Calu3 (cell line): ENCODE data around the gene MRPL1. TPM values are rescaled to one million over a fixed set of nuclear protein-coding genes. Genes with fewer than 3 reads are reported as not detected.

Experiments used
- BruUV-seq: library from RNA; stranded (reverse); fragments of 400-500 nt; replicated peaks from 2 replicates; lab custom pipeline; 2021; lab: Mats Ljungman, UMichigan
- CTCF ChIA-PET: fragments of 300-600 bp; sonication (Branson Sonifier 250); formaldehyde crosslinking; loops from one replicate; lab custom pipeline; 2022; ENCODE audit warnings: antibody characterized with exemption; lab: Charles Lee
- DNase-seq: peaks from one replicate; pipeline ENCODE4 v3.0.0; 2022
- H3K27ac Mint-ChIP-seq: one replicate; pipeline ENCODE4 v1.8.0; 2022; ENCODE audit warnings: mixed read lengths; ENCODE audit not compliant: unreplicated experiment
- H3K27me3 Mint-ChIP-seq: one replicate; pipeline ENCODE4 v1.8.0; 2022; ENCODE audit warnings: mixed read lengths; ENCODE audit not compliant: unreplicated experiment
- H3K36me3 Mint-ChIP-seq: one replicate; pipeline ENCODE4 v1.8.0; 2022; ENCODE audit warnings: mild to moderate bottlenecking, moderate library complexity, mixed read lengths; ENCODE audit not compliant: insufficient read depth, unreplicated experiment
- H3K4me1 Mint-ChIP-seq: one replicate; pipeline ENCODE4 v1.8.0; 2022; ENCODE audit warnings: mild to moderate bottlenecking, low read depth, mixed read lengths; ENCODE audit not compliant: unreplicated experiment
- H3K4me3 Mint-ChIP-seq: one replicate; pipeline ENCODE4 v1.8.0; 2022; ENCODE audit warnings: mild to moderate bottlenecking, low read depth, moderate library complexity, mixed read lengths; ENCODE audit not compliant: unreplicated experiment
- H3K9me3 Mint-ChIP-seq: one replicate; pipeline ENCODE4 v1.8.0; 2022; ENCODE audit warnings: low read depth, mixed read lengths; ENCODE audit not compliant: unreplicated experiment
- intact Hi-C: fragments of 100-400 bp; cut with micrococcal nuclease; formaldehyde crosslinking; loops from one replicate; pipeline ENCODE4 v1.10.0; 2022; ENCODE audit not compliant: unreplicated experiment
- total RNA-seq: library from RNA; stranded (reverse); gene quantifications from 2 replicates; pipeline ENCODE4 v1.2.3, GENCODE V29; 2022
- TF ChIP-seq, protein P1 (sequence below): fragments of 200-600 bp; IDR thresholded peaks from one replicate; pipeline ENCODE4 v1.8.0; 2022; ENCODE audit warnings: antibody characterized with exemption; ENCODE audit not compliant: unreplicated experiment

The MRPL1 gene
- total RNA-seq, 1 experiment from 2014 or later = 29.3 TPM

DNA sequence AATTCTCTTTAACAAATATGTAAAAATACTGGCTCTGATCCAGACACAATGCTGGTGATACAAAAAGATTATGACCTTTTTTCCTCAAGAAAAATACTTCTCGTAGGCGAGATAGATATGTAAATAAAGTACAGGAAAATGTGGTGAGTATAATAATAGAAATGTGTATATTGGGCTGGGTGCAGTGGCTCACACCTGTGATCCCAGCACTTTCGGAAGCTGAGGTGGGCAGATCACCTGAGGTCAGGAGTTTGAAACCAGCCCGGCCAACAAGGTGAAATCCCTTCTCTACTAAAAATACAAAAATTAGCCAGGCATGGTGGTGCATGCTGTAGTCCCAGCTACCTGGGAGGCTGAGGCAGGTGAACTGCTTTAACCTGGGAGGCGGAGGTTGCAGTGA lies 55.0 kb downstream of the MRPL1 start:
- TF ChIP-seq, protein P1, sequence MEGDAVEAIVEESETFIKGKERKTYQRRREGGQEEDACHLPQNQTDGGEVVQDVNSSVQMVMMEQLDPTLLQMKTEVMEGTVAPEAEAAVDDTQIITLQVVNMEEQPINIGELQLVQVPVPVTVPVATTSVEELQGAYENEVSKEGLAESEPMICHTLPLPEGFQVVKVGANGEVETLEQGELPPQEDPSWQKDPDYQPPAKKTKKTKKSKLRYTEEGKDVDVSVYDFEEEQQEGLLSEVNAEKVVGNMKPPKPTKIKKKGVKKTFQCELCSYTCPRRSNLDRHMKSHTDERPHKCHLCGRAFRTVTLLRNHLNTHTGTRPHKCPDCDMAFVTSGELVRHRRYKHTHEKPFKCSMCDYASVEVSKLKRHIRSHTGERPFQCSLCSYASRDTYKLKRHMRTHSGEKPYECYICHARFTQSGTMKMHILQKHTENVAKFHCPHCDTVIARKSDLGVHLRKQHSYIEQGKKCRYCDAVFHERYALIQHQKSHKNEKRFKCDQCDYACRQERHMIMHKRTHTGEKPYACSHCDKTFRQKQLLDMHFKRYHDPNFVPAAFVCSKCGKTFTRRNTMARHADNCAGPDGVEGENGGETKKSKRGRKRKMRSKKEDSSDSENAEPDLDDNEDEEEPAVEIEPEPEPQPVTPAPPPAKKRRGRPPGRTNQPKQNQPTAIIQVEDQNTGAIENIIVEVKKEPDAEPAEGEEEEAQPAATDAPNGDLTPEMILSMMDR = no peak
- Mint-ChIP-seq H3K27me3 (no peaks in the 10 kb centered on the region), H3K27ac (no peak overlapping the region), H3K4me1 (peaks cover 24% of the 10 kb centered on the region), H3K9me3 (no peaks in the 10 kb centered on the region), H3K4me3 (no peak overlapping the region), H3K36me3 (no peaks in the 10 kb centered on the region)
- intact Hi-C loops = no loop called here
- no TSS peak for BruUV-seq
- CTCF ChIA-PET = no interaction called here
- no peak for DNase-seq

GRCh38 chr4:77920371-77920770 lies 57.7 kb downstream of the MRPL1 start:
- CTCF ChIA-PET = no interaction called here
- Mint-ChIP-seq H3K27me3 (no peaks in the 10 kb centered on the region), H3K9me3 (no peaks in the 10 kb centered on the region), H3K4me1 (peaks cover 28% of the 10 kb centered on the region), H3K4me3 (no peak overlapping the region), H3K27ac (peak overlapping the region; percentile 37), H3K36me3 (no peaks in the 10 kb centered on the region)
- BruUV-seq = no TSS peak
- TF ChIP-seq, protein P1 = no peak
- no peak for DNase-seq
- intact Hi-C loops = no loop called here

DNA sequence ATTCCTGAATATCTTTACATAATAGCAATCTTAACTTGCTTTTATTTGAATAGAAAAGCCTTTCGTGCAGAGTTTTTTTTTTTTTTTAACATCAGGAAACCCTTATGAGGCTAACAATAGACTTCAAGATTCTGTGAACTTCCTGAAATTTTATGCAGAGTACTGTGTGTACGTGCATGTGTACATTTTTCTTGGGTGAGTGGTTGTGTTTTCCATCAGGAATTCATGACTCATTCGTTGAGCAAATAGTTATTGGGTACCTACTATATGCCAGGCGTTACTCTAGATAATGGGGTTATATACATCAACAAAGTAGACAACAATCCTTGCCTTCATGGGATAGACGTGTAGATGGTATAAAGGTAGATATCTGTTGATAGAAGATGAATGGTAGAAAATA lies 59.1 kb downstream of the MRPL1 start:
- no TSS peak for BruUV-seq
- intact Hi-C loops = no loop called here
- TF ChIP-seq, protein P1 = no peak
- DNase-seq = peak; percentile 8
- H3K4me1 Mint-ChIP-seq = peaks cover 28% of the 10 kb centered on the region
- no peaks in the 10 kb centered on the region for H3K27me3 Mint-ChIP-seq
- CTCF ChIA-PET = interaction anchor here (0.7 kb wide), 1 partner anchor 17 kb away, joined by 5 read pairs; no protein-coding TSS in a partner anchor
- H3K4me3 Mint-ChIP-seq = no peak overlapping the region
- H3K9me3 Mint-ChIP-seq = no peaks in the 10 kb centered on the region
- peak overlapping the region; percentile 37 for H3K27ac Mint-ChIP-seq
- no peaks in the 10 kb centered on the region for H3K36me3 Mint-ChIP-seq

- TF ChIP-seq, protein P1 = no peak
- intact Hi-C loops = no loop called here
- H3K9me3 Mint-ChIP-seq = no peaks in the 10 kb centered on the region
- no peaks in the 10 kb centered on the region for H3K36me3 Mint-ChIP-seq
- no peak overlapping the region for H3K4me3 Mint-ChIP-seq
- BruUV-seq = no TSS peak
- peaks cover 28% of the 10 kb centered on the region for H3K4me1 Mint-ChIP-seq
- CTCF ChIA-PET = no interaction called here
- H3K27ac Mint-ChIP-seq = peak overlapping the region; percentile 37
- H3K27me3 Mint-ChIP-seq = no peaks in the 10 kb centered on the region
- DNase-seq = no peak
These were observed 59.8 kb downstream of the MRPL1 start for GRCh38 chr4:77922158-77923094.
